Activated naive CD8-positive, alpha-beta T cell treated with anti-CD3 and anti-CD28 coated beads, Interleukin-2, amount 10 ng/mL, durations not matched to agents 7 days and 5 days (primary cell): Measurements from ENCODE around the gene SLC24A3. TPM values are rescaled to one million over a fixed set of nuclear protein-coding genes. Genes with fewer than 3 reads are reported as not detected.

Source experiments
- ATAC-seq: fragments of 150-1000 bp; cut with Tn5 transposase; one replicate; pipeline ENCODE4 v1.10.0; 2021; ENCODE audit warnings: low read depth, moderate library complexity
- POLR2A ChIA-PET: fragments of 350-600 bp; sonication (Branson Sonifier 250); formaldehyde crosslinking; loops from one replicate; lab custom pipeline; 2021; ENCODE audit warnings: antibody characterized with exemption; lab: Charles Lee
- DNase-seq: peaks from one replicate; pipeline ENCODE4 v3.0.0; 2021
- H3K27ac Mint-ChIP-seq: one replicate; pipeline ENCODE4 v1.8.0; 2022; ENCODE audit warnings: mild to moderate bottlenecking, mixed read lengths
- H3K27me3 Mint-ChIP-seq: one replicate; pipeline ENCODE4 v1.8.0; 2022; ENCODE audit warnings: mild to moderate bottlenecking, moderate library complexity, mixed read lengths
- H3K36me3 Mint-ChIP-seq: one replicate; pipeline ENCODE4 v1.8.0; 2021; ENCODE audit warnings: mild to moderate bottlenecking, mixed read lengths
- H3K4me1 Mint-ChIP-seq: one replicate; pipeline ENCODE4 v1.8.0; 2021; ENCODE audit warnings: mixed read lengths
- H3K4me3 Mint-ChIP-seq: one replicate; pipeline ENCODE4 v1.8.0; 2022; ENCODE audit warnings: mild to moderate bottlenecking, moderate library complexity, mixed read lengths
- H3K9me3 Mint-ChIP-seq: one replicate; pipeline ENCODE4 v1.8.0; 2021; ENCODE audit warnings: mixed read lengths
- total RNA-seq, 2 experiments: library from RNA; stranded (reverse); gene quantifications; one replicate each; pipeline ENCODE4 v1.2.3, GENCODE V29; 2021

SLC24A3 gene
- not detected for total RNA-seq

GRCh38 chr20:19212469-19212815 is at the start of gene SLC24A3:
SLC24A3 (plus strand) TSS chr20:19212642.
- Mint-ChIP-seq H3K36me3 (no peaks in the 10 kb centered on the region), H3K4me3 (peak within 1 kb of the TSS; percentile 53), H3K4me1 (peaks cover 1% of the 10 kb centered on the region), H3K27me3 (peaks cover 54% of the 10 kb centered on the region), H3K27ac (no peak within 1 kb of the TSS), H3K9me3 (no peaks in the 10 kb centered on the region)
- POLR2A ChIA-PET, result no interaction called here
- ATAC-seq (peak; percentile 33), DNase-seq (no peak)

GRCh38 chr20:19170148-19170547 is 42.3 kb upstream of the SLC24A3 start:
- POLR2A ChIA-PET, result no interaction called here
- no peaks in the 10 kb centered on the region for H3K4me1 Mint-ChIP-seq
- no peaks in the 10 kb centered on the region for H3K36me3 Mint-ChIP-seq
- no peak for ATAC-seq
- no peak for DNase-seq
- H3K27ac Mint-ChIP-seq, result no peak overlapping the region
- H3K9me3 Mint-ChIP-seq, result no peaks in the 10 kb centered on the region
- H3K4me3 Mint-ChIP-seq, result no peak overlapping the region
- H3K27me3 Mint-ChIP-seq, result peaks cover 4% of the 10 kb centered on the region

GRCh38 chr20:19172637-19173036 is 39.8 kb upstream of the SLC24A3 start:
- POLR2A ChIA-PET, result no interaction called here
- no peaks in the 10 kb centered on the region for H3K36me3 Mint-ChIP-seq
- no peak for DNase-seq
- no peak overlapping the region for H3K4me3 Mint-ChIP-seq
- no peaks in the 10 kb centered on the region for H3K4me1 Mint-ChIP-seq
- H3K27ac Mint-ChIP-seq, result no peak overlapping the region
- no peaks in the 10 kb centered on the region for H3K9me3 Mint-ChIP-seq
- no peak for ATAC-seq
- H3K27me3 Mint-ChIP-seq, result peaks cover 9% of the 10 kb centered on the region

DNA sequence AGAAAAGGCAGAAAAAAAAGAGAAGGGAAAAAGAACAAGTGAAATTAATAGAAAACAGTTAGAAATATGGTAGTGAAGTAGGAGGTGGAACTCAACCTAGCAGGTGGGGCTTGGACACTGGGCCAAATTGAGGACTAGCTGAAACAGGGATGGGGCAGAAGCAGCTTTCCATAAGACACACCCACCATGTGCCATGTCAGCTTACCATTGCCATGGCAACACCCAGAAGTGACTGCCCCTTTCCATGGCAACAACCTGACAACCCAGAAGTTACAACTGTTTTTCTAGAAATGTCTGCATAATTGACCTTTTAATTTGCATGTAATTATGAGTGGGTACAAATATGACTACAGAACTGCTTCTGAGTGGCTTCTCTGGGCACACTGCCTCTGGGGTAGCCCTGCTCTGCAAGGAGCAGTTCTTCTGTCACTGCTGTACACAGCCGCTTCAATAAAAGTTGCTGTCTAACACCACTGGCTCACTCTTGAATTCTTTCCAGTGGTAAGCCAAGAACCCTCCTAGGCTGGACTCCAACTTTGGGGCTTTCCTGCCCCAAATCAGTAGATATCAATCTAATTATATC is 35.9 kb upstream of the SLC24A3 start:
- no peaks in the 10 kb centered on the region for H3K4me1 Mint-ChIP-seq
- H3K36me3 Mint-ChIP-seq, result no peaks in the 10 kb centered on the region
- no peak overlapping the region for H3K4me3 Mint-ChIP-seq
- no peaks in the 10 kb centered on the region for H3K9me3 Mint-ChIP-seq
- no peak for ATAC-seq
- POLR2A ChIA-PET, result no interaction called here
- no peak overlapping the region for H3K27ac Mint-ChIP-seq
- H3K27me3 Mint-ChIP-seq, result peaks cover 7% of the 10 kb centered on the region
- DNase-seq, result no peak

DNA sequence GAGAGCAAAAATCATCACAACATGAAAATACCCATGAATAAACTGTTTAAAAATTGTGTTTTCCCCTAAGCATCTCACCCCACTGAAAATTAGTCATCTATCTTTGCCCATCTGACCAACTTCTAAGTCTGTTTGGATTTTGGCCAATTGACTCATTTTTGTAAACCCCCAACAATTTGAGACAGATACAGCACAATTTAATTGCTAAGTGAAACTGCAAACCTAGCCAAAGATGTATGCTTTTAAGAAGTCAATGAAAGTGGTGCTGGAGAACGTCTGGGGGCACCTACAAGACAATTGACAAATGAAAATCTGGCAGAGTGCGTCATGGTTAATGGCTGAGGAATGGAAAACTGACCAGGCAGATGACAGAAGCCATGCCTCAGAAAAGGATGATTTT is 30.9 kb upstream of the SLC24A3 start:
- DNase-seq (no peak), ATAC-seq (no peak)
- Mint-ChIP-seq H3K27ac (no peak overlapping the region), H3K4me3 (no peak overlapping the region), H3K9me3 (no peaks in the 10 kb centered on the region), H3K27me3 (peaks cover 7% of the 10 kb centered on the region), H3K4me1 (no peaks in the 10 kb centered on the region), H3K36me3 (no peaks in the 10 kb centered on the region)
- POLR2A ChIA-PET, result no interaction called here

DNA sequence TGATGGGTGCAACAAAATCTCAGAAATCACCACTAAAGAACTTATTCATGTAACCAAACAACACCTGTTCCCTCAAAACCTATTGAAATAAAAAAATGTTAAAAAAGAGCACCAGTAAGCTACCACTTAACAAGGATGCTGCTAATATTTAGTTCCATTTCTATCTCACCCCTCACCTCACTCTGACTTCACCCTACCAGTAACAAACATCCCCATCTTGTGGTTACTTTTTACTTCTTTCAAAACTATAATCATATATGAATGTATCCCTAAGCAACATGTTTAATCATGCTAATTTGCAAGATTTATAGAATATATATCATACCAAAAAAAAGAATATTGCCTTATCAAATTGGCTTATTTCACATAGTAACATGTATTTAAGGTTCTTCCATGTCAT is 27.4 kb upstream of the SLC24A3 start:
- ATAC-seq, result no peak
- Mint-ChIP-seq H3K4me3 (no peak overlapping the region), H3K9me3 (no peaks in the 10 kb centered on the region), H3K36me3 (no peaks in the 10 kb centered on the region), H3K27me3 (peaks cover 5% of the 10 kb centered on the region), H3K27ac (no peak overlapping the region), H3K4me1 (no peaks in the 10 kb centered on the region)
- no peak for DNase-seq
- POLR2A ChIA-PET, result no interaction called here

- no peak overlapping the region for H3K27ac Mint-ChIP-seq
- no peaks in the 10 kb centered on the region for H3K9me3 Mint-ChIP-seq
- POLR2A ChIA-PET, result no interaction called here
- ATAC-seq, result no peak
- H3K4me3 Mint-ChIP-seq, result no peak overlapping the region
- H3K4me1 Mint-ChIP-seq, result no peaks in the 10 kb centered on the region
- H3K27me3 Mint-ChIP-seq, result peaks cover 9% of the 10 kb centered on the region
- no peaks in the 10 kb centered on the region for H3K36me3 Mint-ChIP-seq
- DNase-seq, result no peak
Observed at GRCh38 chr20:19193349-19193748, 19.1 kb upstream of the SLC24A3 start.

DNA sequence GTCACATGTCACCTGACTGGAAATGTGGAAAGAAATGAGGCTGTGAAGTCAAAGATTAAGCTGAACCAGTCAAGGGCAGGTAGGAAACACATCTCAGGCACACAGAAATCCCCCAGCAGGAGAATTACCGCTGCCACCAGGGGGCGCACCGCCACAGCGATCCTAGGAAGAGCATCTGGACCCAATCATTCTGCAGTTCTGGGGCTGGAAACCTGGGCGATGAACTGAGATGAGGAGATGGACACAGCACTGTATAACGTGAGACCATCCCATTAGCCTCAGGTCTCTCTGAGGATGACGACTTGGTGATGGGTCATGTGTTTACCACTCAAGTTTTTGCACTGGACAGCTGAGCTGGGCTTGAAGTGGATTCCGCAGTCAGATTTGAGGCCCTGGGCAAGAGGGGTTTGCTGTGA is 6.5 kb upstream of the SLC24A3 start:
- no peaks in the 10 kb centered on the region for H3K9me3 Mint-ChIP-seq
- ATAC-seq (peak; percentile 42), DNase-seq (peak; percentile 81)
- no peak overlapping the region for H3K4me3 Mint-ChIP-seq
- no peak overlapping the region for H3K27ac Mint-ChIP-seq
- POLR2A ChIA-PET, result no interaction called here
- no peaks in the 10 kb centered on the region for H3K4me1 Mint-ChIP-seq
- H3K27me3 Mint-ChIP-seq, result peaks cover 24% of the 10 kb centered on the region
- no peaks in the 10 kb centered on the region for H3K36me3 Mint-ChIP-seq

DNA sequence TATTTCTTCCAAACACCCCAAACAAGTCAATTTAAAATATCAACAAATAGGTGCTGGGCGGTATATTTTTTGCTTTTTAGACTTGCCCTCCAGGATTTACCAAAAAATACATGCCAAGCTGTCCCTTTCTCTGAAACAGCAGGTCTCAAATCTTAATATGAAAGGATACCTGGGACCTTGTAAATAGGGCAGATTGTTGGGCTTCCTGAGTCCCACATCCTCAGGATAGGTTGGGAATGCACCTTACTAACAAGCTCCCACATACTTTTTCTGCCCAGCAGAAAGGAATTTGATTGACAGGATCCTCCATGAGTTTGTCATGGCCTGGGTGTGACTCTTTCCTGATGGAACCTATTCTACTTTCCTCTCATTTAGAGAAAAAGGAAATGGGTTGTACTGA is 4.9 kb upstream of the SLC24A3 start:
- no peaks in the 10 kb centered on the region for H3K9me3 Mint-ChIP-seq
- peaks cover 1% of the 10 kb centered on the region for H3K4me1 Mint-ChIP-seq
- H3K4me3 Mint-ChIP-seq, result no peak overlapping the region
- POLR2A ChIA-PET, result interaction anchor here (1.4 kb wide), 1 partner anchor 376 kb away, joined by 5 read pairs; no protein-coding TSS in a partner anchor
- DNase-seq, result no peak
- peaks cover 33% of the 10 kb centered on the region for H3K27me3 Mint-ChIP-seq
- H3K36me3 Mint-ChIP-seq, result no peaks in the 10 kb centered on the region
- H3K27ac Mint-ChIP-seq, result no peak overlapping the region
- ATAC-seq, result no peak

GRCh38 chr20:19210391-19211155 is 1.9 kb upstream of the SLC24A3 start:
- H3K4me1 Mint-ChIP-seq, result peaks cover 1% of the 10 kb centered on the region
- POLR2A ChIA-PET, result no interaction called here
- no peak for DNase-seq
- no peak for ATAC-seq
- H3K4me3 Mint-ChIP-seq, result no peak overlapping the region
- peaks cover 55% of the 10 kb centered on the region for H3K27me3 Mint-ChIP-seq
- no peaks in the 10 kb centered on the region for H3K9me3 Mint-ChIP-seq
- no peaks in the 10 kb centered on the region for H3K36me3 Mint-ChIP-seq
- no peak overlapping the region for H3K27ac Mint-ChIP-seq

DNA sequence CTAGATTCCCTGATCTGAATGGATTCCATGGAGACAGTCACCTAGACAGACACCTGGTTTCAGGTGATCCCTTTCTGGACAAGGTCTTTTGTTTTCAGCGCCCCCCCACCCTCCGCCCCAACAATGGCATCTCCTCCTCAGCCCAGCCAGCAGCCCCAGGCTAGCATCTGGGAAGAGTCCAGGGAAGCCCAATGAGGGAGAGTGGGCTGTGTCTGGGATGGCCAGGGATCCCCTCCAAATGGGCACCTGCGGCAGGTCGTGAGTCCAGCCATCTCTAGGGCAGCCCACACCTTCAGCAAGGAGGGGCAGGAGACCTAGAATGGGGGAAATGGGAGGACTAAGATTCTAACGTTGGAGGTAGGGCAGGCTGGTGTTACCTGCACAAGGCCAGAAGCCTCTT is 1.2 kb upstream of the SLC24A3 start:
- no peak for ATAC-seq
- H3K4me1 Mint-ChIP-seq, result peaks cover 1% of the 10 kb centered on the region
- POLR2A ChIA-PET, result no interaction called here

DNA sequence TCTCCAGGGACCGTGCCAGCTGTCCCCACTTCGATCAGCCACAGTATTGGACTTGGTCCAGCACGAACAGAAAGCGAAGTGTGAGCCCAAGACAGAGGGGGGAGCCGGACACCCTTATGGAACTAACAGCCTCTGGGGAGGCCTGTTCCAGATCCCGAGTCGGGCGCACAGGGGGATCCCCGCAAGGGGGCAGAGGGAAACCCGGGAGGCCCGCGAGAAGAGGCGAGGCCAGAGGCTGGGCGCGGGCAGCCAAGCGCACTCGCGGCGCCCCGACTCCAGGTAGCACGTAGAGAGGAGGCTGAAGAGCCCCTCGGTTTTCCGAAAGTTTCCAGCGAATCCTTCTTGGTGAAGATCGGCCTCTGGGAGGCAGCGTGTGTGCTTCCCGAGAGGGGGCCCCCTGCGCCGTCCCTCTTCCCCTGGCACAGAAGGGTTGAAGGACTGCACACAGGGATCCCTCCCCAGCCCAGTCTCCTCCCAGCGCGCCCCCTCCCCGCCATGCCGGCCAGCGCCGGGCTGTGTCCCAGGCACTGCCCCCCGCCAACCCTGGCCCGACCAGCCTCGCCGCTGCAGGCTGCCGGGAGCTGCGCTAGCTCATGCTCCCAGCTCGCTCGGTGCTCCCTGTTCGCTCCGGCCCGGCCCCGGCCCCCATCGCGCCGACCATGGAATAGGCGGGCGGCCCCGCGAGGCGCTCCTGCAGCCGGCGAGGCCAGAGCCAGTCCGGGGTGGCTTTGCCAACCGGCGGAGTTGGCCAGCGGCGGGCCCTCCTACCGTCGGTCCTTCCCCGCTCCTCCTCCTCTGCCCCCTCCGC is 577 bp upstream of the SLC24A3 start:
- Mint-ChIP-seq H3K27me3 (peaks cover 56% of the 10 kb centered on the region), H3K27ac (no peak overlapping the region), H3K9me3 (no peaks in the 10 kb centered on the region), H3K36me3 (no peaks in the 10 kb centered on the region), H3K4me3 (peak overlapping the region; percentile 53), H3K4me1 (peaks cover 1% of the 10 kb centered on the region)
- POLR2A ChIA-PET, result no interaction called here
- no peak for ATAC-seq
- DNase-seq, result no peak

More for the DNA sequence above, 1.2 kb upstream of the SLC24A3 start:
- no peaks in the 10 kb centered on the region for H3K9me3 Mint-ChIP-seq
- H3K36me3 Mint-ChIP-seq, result no peaks in the 10 kb centered on the region
- peak overlapping the region; percentile 53 for H3K4me3 Mint-ChIP-seq
- H3K27ac Mint-ChIP-seq, result no peak overlapping the region
- no peak for DNase-seq
- peaks cover 54% of the 10 kb centered on the region for H3K27me3 Mint-ChIP-seq

GRCh38 chr20:19212821-19213502 is 520 bp downstream of the SLC24A3 start:
- no peaks in the 10 kb centered on the region for H3K36me3 Mint-ChIP-seq
- peak; percentile 91 for ATAC-seq
- POLR2A ChIA-PET, result no interaction called here
- H3K4me1 Mint-ChIP-seq, result peaks cover 1% of the 10 kb centered on the region
- peak; percentile 64 for DNase-seq
- H3K27me3 Mint-ChIP-seq, result peaks cover 56% of the 10 kb centered on the region
- no peak overlapping the region for H3K27ac Mint-ChIP-seq
- H3K4me3 Mint-ChIP-seq, result no peak overlapping the region
- no peaks in the 10 kb centered on the region for H3K9me3 Mint-ChIP-seq
